ENCODE data around the gene CYP39A1. TPM values are rescaled to one million over a fixed set of nuclear protein-coding genes. Genes with fewer than 3 reads are reported as not detected.

CYP39A1 gene
- total and polyA plus RNA-seq, 2 of the 13 experiments (the other 11 are each of a cell fraction or from before 2014, with no cell fraction given), result 0.13 TPM; not detected in 1

DNA sequence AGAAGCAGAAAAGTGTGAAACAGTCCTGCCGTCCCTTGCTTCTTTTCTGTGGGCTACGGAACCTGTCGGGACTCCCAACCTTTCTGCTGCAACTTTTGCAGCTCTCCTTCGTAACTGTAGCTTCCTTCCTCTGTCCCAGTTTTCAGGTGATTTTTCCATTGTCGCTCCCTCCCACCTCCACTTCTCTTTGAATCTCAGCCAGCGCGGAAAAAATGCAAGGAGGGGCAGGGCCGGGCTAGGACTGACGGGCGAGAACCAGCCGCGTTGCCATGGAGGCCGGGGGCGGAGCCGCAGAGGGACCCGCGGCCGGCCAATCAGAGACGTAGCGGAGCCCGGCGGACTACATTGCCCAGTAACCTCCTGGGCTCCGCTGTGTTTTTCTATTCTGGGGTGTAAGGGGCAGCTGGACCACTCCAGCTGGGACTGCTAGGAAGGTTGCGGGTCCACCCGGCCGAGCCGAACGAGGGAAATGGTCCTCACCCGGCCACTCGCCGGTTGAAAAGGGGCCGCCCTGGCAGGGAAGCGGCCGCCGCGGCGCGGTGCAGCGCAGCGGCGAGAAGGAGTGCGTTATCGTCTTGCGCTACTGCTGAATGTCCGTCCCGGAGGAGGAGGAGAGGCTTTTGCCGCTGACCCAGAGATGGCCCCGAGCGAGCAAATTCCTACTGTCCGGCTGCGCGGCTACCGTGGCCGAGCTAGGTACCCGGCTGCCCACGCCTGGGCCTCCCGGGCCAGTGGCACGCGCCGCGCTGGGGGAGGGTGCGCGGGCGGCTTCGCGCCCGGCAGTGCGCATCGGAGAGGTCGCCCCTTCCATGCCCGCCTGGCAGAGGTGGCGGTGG is at the start of gene CYP39A1, which contains the start of gene SLC25A27 (continued):
- TF ChIP-seq ZNF782 (CRISPR knock-in tag; IDR thresholded peaks at IDR 0.05; ENCODE audit: borderline replicate concordance) (no peak), KDM5B (CRISPR knock-in tag; IDR thresholded peaks at IDR 0.05; ENCODE audit: borderline replicate concordance) (no peak; the same call in 1 of the 2 replicates), MEIS2 (CRISPR knock-in tag; IDR thresholded peaks at IDR 0.05) (peak; percentile 41; the same call in 1 of the 2 replicates), CHD4 (IDR thresholded peaks at IDR 0.05; ENCODE audit: borderline replicate concordance, low read length) (no peak), ZFAT (CRISPR knock-in tag; conservative IDR thresholded peaks at IDR 0.05) (no peak), ZFP1 (CRISPR knock-in tag; IDR thresholded peaks at IDR 0.05) (no peak), SNRNP70 (IDR thresholded peaks at IDR 0.05; ENCODE audit: low read depth, low read length) (no peak), ELF1 (CRISPR knock-in tag; IDR thresholded peaks at IDR 0.05) (peak; percentile 50; the same call in 1 of the 2 replicates), ATF7-NPFF (CRISPR knock-in tag; IDR thresholded peaks at IDR 0.05; ENCODE audit: low read depth) (no peak), CCDC6 (CRISPR knock-in tag; IDR thresholded peaks at IDR 0.05) (peak; percentile 44; the same call in 1 of the 2 replicates), SCMH1 (CRISPR knock-in tag; IDR thresholded peaks at IDR 0.05; ENCODE audit: borderline replicate concordance) (no peak), BCL6 (CRISPR knock-in tag; IDR thresholded peaks at IDR 0.05) (no peak), YEATS2 (CRISPR knock-in tag; IDR thresholded peaks at IDR 0.05; ENCODE audit: borderline replicate concordance) (no peak; the same call in 1 of the 2 replicates), CBX1 (IDR thresholded peaks at IDR 0.05; ENCODE audit: low read depth) (no peak), XRCC5 (optimal IDR thresholded peaks at IDR 0.05; ENCODE audit: low read length) (peak; percentile 63), PAX8 (CRISPR knock-in tag; IDR thresholded peaks at IDR 0.05; ENCODE audit: borderline replicate concordance) (no peak), SIX4 (CRISPR knock-in tag; IDR thresholded peaks at IDR 0.05) (no peak), TAF1 (CRISPR knock-in tag; IDR thresholded peaks at IDR 0.05) (no peak)
- TF ChIP-seq, protein P1, sequence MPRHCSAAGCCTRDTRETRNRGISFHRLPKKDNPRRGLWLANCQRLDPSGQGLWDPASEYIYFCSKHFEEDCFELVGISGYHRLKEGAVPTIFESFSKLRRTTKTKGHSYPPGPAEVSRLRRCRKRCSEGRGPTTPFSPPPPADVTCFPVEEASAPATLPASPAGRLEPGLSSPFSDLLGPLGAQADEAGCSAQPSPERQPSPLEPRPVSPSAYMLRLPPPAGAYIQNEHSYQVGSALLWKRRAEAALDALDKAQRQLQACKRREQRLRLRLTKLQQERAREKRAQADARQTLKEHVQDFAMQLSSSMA (CRISPR knock-in tag; IDR thresholded peaks at IDR 0.05), result no peak
- TF ChIP-seq, protein P2, sequence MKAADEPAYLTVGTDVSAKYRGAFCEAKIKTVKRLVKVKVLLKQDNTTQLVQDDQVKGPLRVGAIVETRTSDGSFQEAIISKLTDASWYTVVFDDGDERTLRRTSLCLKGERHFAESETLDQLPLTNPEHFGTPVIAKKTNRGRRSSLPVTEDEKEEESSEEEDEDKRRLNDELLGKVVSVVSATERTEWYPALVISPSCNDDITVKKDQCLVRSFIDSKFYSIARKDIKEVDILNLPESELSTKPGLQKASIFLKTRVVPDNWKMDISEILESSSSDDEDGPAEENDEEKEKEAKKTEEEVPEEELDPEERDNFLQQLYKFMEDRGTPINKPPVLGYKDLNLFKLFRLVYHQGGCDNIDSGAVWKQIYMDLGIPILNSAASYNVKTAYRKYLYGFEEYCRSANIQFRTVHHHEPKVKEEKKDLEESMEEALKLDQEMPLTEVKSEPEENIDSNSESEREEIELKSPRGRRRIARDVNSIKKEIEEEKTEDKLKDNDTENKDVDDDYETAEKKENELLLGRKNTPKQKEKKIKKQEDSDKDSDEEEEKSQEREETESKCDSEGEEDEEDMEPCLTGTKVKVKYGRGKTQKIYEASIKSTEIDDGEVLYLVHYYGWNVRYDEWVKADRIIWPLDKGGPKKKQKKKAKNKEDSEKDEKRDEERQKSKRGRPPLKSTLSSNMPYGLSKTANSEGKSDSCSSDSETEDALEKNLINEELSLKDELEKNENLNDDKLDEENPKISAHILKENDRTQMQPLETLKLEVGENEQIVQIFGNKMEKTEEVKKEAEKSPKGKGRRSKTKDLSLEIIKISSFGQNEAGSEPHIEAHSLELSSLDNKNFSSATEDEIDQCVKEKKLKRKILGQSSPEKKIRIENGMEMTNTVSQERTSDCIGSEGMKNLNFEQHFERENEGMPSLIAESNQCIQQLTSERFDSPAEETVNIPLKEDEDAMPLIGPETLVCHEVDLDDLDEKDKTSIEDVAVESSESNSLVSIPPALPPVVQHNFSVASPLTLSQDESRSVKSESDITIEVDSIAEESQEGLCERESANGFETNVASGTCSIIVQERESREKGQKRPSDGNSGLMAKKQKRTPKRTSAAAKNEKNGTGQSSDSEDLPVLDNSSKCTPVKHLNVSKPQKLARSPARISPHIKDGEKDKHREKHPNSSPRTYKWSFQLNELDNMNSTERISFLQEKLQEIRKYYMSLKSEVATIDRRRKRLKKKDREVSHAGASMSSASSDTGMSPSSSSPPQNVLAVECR (CRISPR knock-in tag; IDR thresholded peaks at IDR 0.05; ENCODE audit: borderline replicate concordance), result peak; percentile 55; the same call in 1 of the 2 replicates
- TF ChIP-seq, protein P3, sequence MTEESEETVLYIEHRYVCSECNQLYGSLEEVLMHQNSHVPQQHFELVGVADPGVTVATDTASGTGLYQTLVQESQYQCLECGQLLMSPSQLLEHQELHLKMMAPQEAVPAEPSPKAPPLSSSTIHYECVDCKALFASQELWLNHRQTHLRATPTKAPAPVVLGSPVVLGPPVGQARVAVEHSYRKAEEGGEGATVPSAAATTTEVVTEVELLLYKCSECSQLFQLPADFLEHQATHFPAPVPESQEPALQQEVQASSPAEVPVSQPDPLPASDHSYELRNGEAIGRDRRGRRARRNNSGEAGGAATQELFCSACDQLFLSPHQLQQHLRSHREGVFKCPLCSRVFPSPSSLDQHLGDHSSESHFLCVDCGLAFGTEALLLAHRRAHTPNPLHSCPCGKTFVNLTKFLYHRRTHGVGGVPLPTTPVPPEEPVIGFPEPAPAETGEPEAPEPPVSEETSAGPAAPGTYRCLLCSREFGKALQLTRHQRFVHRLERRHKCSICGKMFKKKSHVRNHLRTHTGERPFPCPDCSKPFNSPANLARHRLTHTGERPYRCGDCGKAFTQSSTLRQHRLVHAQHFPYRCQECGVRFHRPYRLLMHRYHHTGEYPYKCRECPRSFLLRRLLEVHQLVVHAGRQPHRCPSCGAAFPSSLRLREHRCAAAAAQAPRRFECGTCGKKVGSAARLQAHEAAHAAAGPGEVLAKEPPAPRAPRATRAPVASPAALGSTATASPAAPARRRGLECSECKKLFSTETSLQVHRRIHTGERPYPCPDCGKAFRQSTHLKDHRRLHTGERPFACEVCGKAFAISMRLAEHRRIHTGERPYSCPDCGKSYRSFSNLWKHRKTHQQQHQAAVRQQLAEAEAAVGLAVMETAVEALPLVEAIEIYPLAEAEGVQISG (CRISPR knock-in tag; IDR thresholded peaks at IDR 0.05), result peak; percentile 47

Measured in HepG2 (cell line).